Superior temporal gyrus (tissue), 1 donor: ENCODE data around the gene BDNF.
"Not testable (repeated sequence)": the region's sequence is repeated elsewhere in the genome, so short reads cannot be mapped to it uniquely, and the experiment has no call there.

ENCODE experiments used
- DNase-seq: peaks from one replicate; pipeline ENCODE4 v3.0.0-alpha.2; 2016; ENCODE audit errors: extremely low spot score

Gene BDNF

GRCh38 chr11:27665508-27666101 lies 34.6 kb downstream of the BDNF start:
- not testable (repeated sequence) for DNase-seq

GRCh38 chr11:27663326-27663725 lies 36.9 kb downstream of the BDNF start:
- no peak for DNase-seq

GRCh38 chr11:27660171-27660570 lies 40.1 kb downstream of the BDNF start:
- DNase-seq = no peak

- DNase-seq = no peak
Measured at GRCh38 chr11:27658535-27659236, 41.6 kb downstream of the BDNF start.

GRCh38 chr11:27656806-27657483 lies 43.3 kb downstream of the BDNF start:
- no peak for DNase-seq

GRCh38 chr11:27656320-27656719 lies 43.9 kb downstream of the BDNF start:
- no peak for DNase-seq

GRCh38 chr11:27653990-27654758 lies 46.1 kb downstream of the BDNF start:
- no peak for DNase-seq

GRCh38 chr11:27651711-27652110 lies 48.5 kb downstream of the BDNF start:
- DNase-seq = no peak

GRCh38 chr11:27650988-27651387 lies 49.3 kb downstream of the BDNF start:
- no peak for DNase-seq

GRCh38 chr11:27649800-27650199 lies 50.5 kb downstream of the BDNF start:
- no peak for DNase-seq

GRCh38 chr11:27648840-27649239 lies 51.4 kb downstream of the BDNF start:
- no peak for DNase-seq

- no peak for DNase-seq
Measured at GRCh38 chr11:27646051-27646818, 54.0 kb downstream of the BDNF start.

GRCh38 chr11:27642954-27643353 lies 57.3 kb downstream of the BDNF start:
- DNase-seq = no peak

- DNase-seq = no peak
Measured at GRCh38 chr11:27640954-27641353, 59.3 kb downstream of the BDNF start.

- no peak for DNase-seq
Measured at GRCh38 chr11:27635567-27636037, 64.7 kb downstream of the BDNF start.

- not testable (repeated sequence) for DNase-seq
Measured at GRCh38 chr11:27634776-27635175, 65.5 kb downstream of the BDNF start.

- DNase-seq = not testable (repeated sequence)
Measured at GRCh38 chr11:27634282-27634681, 66.0 kb downstream of the BDNF start.

GRCh38 chr11:27629023-27629422 lies 71.2 kb downstream of the BDNF start:
- not testable (repeated sequence) for DNase-seq

- no peak for DNase-seq
Measured at GRCh38 chr11:27627979-27628378, 72.3 kb downstream of the BDNF start.

- no peak for DNase-seq
Measured at GRCh38 chr11:27626938-27627586, 73.2 kb downstream of the BDNF start.
